HAP-1 (cell line): ENCODE measurements around the gene CAMTA1.

Experiments used
- DNase-seq, 2 experiments: peaks; one replicate each; pipeline ENCODE4 v3.0.0-alpha.2; 2016 to 2020; ENCODE audit warnings: low spot score in 2 of 2
- H3K27me3 ChIP-seq: fragments of 250-450 bp; sonication (Bioruptor Pico); 2 replicates; pipeline ENCODE4 v1.5.1; 2020; ENCODE audit warnings: low read depth, mild to moderate bottlenecking, moderate library complexity
- H3K36me3 ChIP-seq: fragments of 250-450 bp; sonication (Bioruptor Pico); replicated peaks from 2 replicates; pipeline ENCODE4 v1.5.1; 2020; ENCODE audit warnings: mild to moderate bottlenecking
- H3K4me1 ChIP-seq: fragments of 250-450 bp; sonication (Bioruptor Pico); 2 replicates; pipeline ENCODE4 v1.5.1; 2020; ENCODE audit warnings: mild to moderate bottlenecking
- H3K4me3 ChIP-seq: fragments of 250-450 bp; sonication (Bioruptor Pico); 2 replicates; pipeline ENCODE4 v1.5.1; 2020; ENCODE audit warnings: mild to moderate bottlenecking, moderate library complexity
- H3K9me3 ChIP-seq: fragments of 250-450 bp; sonication (Bioruptor Pico); 2 replicates; pipeline ENCODE4 v1.5.1; 2020; ENCODE audit warnings: mild to moderate bottlenecking, moderate library complexity
- in situ Hi-C: fragments of 300-500 bp; cut with MboI; formaldehyde crosslinking; loops from 3 replicates; pipeline ENCODE4 v1.14.3; 2020; ENCODE audit warnings: low sequenced_read_pairs, inconsistent platforms, mixed read lengths

CAMTA1 gene

DNA sequence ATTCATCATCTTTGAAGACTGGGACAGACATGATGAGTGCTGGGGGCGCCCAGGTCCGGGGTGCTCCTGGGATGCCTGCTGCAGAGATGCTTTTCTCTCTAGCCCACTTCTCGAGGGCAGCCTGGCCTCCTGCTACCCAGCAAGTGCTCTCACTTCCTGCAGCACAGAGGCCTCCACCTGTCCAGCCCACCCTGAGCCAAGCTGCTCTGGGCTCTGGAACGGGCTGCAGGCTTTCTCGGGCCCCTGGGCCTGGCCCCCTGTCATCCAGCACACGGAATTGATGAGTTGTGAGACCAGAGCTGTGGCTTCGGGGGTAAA, 516.4 kb downstream of the CAMTA1 start:
- no peak overlapping the region for H3K4me3 ChIP-seq
- no peaks in the 10 kb centered on the region; the same call in 1 of the 2 replicates for H3K27me3 ChIP-seq
- DNase-seq = no peak
- in situ Hi-C loops = no loop called here
- no peaks in the 10 kb centered on the region for H3K4me1 ChIP-seq
- no peaks in the 10 kb centered on the region for H3K36me3 ChIP-seq
- no peaks in the 10 kb centered on the region for H3K9me3 ChIP-seq

DNA sequence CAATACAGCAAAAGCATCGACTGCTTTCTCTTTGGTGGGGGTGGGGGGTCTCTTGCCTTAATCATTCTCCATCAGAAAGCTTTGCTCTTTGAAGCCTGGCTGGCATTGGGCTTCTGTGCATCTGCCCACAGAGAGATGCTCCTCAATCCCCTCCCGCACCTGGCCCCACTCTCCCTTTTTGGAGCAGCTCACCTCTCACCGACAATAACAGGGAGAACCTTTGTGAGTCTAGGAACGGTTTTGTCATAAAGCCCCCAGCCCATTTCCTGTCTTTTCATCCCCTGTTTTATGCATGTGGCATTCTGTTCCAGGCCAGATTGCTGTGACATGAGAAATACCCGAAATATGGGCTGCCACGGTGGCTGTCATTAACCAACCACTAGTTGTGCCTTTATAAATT, 516.9 kb downstream of the CAMTA1 start:
- in situ Hi-C loops = no loop called here
- Histone ChIP-seq H3K27me3 (no peaks in the 10 kb centered on the region; the same call in 1 of the 2 replicates), H3K36me3 (no peaks in the 10 kb centered on the region), H3K9me3 (no peaks in the 10 kb centered on the region), H3K4me1 (no peaks in the 10 kb centered on the region), H3K4me3 (no peak overlapping the region)
- DNase-seq = no peak

DNA sequence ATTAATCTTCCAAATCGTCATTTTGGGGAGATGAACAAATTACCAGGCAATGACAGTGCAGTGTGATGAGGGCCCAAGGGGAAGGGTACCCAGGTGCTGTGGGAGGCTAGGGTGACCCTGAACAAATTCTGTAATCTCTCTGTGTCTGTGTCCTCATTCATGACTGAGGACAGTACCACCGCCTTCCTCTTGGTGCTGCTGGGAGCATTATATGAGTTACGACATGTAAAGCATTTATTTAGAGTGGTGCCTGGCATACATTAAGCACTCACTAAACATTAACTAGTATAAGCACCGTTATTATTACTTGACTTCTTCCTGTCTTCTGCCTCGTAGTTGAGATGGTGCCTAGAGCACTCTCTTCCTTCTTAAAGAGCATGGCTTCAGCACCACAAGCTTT, 517.6 kb downstream of the CAMTA1 start:
- in situ Hi-C loops = no loop called here
- no peaks in the 10 kb centered on the region for H3K36me3 ChIP-seq
- no peak for DNase-seq
- no peak overlapping the region for H3K4me3 ChIP-seq
- no peaks in the 10 kb centered on the region for H3K4me1 ChIP-seq
- H3K9me3 ChIP-seq = no peaks in the 10 kb centered on the region
- no peaks in the 10 kb centered on the region; the same call in 1 of the 2 replicates for H3K27me3 ChIP-seq

DNA sequence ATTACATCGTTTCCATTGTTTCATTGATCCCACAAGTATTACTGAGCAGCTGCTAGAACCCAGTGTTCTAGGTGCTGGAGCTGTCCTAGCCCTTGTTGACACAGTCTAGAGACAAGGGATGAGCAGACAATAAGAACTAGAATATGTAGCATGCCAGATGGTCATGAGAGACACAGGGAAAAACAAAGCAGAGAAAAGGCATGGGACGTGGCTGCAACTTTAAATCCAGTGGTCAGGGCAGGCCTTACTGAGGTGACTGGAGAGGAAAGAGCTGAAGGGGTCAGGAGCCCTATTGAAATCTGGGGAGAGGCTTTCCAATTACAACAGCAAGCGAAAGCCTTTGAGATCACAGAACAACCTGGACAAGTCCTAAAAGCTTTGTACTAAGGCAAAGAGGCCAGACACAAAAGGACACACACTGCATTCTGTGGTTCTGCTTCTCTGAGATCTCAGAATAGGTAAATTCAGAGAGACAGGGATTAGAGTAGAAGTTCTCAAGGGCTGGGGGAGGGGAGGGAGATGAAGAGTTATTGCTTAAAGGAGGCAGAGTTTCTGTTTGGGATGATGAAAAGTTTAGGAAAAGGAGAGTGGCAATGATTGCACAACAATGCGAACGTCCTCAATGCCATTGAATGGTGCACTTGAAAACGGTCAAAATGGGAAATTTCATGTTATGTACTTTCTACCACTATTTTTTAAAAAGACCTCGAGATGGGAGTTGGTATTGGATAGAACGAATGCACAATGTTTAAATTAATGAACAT, 518.5 kb downstream of the CAMTA1 start:
- no peaks in the 10 kb centered on the region for H3K36me3 ChIP-seq
- H3K4me1 ChIP-seq = no peaks in the 10 kb centered on the region
- in situ Hi-C loops = no loop called here
- H3K4me3 ChIP-seq = no peak overlapping the region
- DNase-seq = no peak
- H3K27me3 ChIP-seq = no peaks in the 10 kb centered on the region; the same call in 1 of the 2 replicates
- H3K9me3 ChIP-seq = no peaks in the 10 kb centered on the region

DNA sequence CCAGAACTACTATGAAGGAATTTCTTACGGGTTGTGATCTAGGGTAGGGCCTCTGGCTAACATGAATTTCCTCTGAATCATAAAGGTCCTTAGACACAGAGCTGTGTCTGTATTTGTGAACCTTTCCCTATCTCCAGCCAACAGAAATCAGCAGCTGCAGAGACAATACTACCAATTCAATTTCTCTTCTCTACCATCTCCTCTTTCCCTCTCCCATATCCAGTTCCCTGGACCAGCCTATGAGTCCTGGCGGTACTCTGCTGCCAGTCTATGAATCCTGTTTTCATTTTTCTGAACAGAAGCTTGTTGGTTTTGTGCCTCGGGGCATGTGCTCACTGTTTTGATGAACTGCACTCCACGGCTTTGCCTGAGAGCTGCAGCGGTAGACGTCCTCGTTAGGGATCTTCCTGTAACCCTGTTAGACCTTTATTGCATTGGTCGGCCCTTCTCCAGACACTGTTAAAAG, 527.9 kb downstream of the CAMTA1 start:
- H3K36me3 ChIP-seq = no peaks in the 10 kb centered on the region
- H3K4me1 ChIP-seq = no peaks in the 10 kb centered on the region
- peaks cover 5% of the 10 kb centered on the region; the same call in 1 of the 2 replicates for H3K27me3 ChIP-seq
- no peaks in the 10 kb centered on the region for H3K9me3 ChIP-seq
- in situ Hi-C loops = no loop called here
- H3K4me3 ChIP-seq = no peak overlapping the region
- no peak for DNase-seq

DNA sequence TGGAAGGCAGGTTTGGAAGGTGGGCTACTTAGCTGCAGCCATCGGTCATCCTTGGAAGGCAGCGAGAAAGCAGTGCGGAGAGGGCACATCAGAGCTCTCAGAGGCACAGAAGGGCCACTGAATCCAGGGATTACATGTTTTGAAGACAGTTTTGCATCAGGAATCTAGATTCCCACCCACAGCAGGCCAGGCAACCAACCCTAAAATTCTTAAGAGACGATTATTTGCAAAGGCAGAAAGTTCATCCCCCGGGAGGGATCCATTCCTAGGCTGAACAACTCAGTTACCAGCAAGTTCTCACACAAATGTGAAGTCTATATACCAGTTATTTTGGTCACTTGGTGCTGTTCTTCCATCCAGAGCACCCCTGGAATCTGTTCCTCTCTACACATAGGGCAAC, 528.6 kb downstream of the CAMTA1 start:
- Histone ChIP-seq H3K27me3 (peaks cover 5% of the 10 kb centered on the region; the same call in 1 of the 2 replicates), H3K4me1 (no peaks in the 10 kb centered on the region), H3K9me3 (no peaks in the 10 kb centered on the region), H3K4me3 (no peak overlapping the region), H3K36me3 (no peaks in the 10 kb centered on the region)
- in situ Hi-C loops = no loop called here
- DNase-seq = no peak

DNA sequence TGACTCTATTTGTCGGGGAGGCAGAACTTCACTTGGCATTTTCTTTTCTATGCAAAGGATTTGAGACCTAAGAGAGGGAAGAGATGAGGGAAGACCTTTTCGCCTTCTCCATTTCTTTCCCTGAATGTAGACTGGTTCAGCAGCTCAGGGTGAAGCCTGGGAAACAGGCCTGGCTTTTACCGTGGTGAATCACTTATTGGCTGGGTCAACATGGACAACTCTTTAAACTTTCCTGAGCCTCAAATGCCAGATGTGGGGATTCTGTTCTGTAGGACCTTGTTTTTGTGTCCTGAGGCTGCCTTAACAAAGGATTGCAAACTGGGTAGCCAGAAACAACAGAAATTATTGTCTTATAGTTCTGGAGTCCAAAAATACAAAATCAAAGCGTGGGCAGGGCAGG, 530.1 kb downstream of the CAMTA1 start:
- Histone ChIP-seq H3K9me3 (no peaks in the 10 kb centered on the region), H3K36me3 (no peaks in the 10 kb centered on the region), H3K27me3 (peaks cover 5% of the 10 kb centered on the region; the same call in 1 of the 2 replicates), H3K4me1 (no peaks in the 10 kb centered on the region), H3K4me3 (no peak overlapping the region)
- in situ Hi-C loops = no loop called here
- no peak for DNase-seq

DNA sequence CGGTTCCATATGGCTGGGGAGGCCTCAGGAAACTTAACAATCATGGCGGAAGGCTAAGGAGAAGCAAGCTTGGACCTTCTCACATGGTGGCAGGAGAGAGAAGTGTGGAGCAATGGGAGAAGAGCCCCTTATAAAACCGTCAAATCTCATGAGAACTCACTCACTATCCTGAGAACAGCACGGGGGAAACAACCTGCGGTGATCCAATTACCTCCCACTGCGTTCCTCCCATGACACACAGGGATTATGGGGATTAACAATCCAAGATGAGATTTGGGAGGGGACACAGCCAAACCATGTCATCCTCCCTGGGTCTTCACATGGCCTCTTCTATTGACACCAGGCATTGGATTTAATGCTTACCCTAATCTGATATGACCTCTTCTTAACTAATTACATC, 530.7 kb downstream of the CAMTA1 start:
- no peaks in the 10 kb centered on the region for H3K36me3 ChIP-seq
- H3K27me3 ChIP-seq = peaks cover 5% of the 10 kb centered on the region; the same call in 1 of the 2 replicates
- no peak overlapping the region for H3K4me3 ChIP-seq
- in situ Hi-C loops = no loop called here
- no peak for DNase-seq
- no peaks in the 10 kb centered on the region for H3K4me1 ChIP-seq
- no peaks in the 10 kb centered on the region for H3K9me3 ChIP-seq

DNA sequence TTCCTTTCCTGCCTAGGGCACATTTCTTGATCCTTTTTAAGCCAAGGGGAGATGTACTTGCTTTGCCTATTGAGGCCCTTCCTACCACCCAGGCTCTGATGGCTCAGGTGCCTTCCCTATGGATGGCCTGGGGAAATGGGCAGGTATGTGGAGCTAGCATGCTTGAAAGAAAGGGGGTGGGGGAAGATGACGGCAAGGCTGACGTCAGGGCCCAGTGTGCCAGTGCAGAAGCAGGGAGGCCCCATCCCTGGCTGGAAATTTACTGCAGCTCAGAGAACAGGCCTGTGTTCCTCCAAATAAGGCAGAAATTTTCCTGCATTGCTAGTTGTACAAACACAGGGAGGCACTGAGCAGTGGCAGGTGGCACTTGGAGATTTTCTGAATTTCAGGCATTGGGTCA, 532.6 kb downstream of the CAMTA1 start:
- Histone ChIP-seq H3K4me3 (no peak overlapping the region), H3K4me1 (no peaks in the 10 kb centered on the region), H3K36me3 (no peaks in the 10 kb centered on the region), H3K9me3 (no peaks in the 10 kb centered on the region), H3K27me3 (peaks cover 5% of the 10 kb centered on the region; the same call in 1 of the 2 replicates)
- no peak for DNase-seq
- in situ Hi-C loops = no loop called here

DNA sequence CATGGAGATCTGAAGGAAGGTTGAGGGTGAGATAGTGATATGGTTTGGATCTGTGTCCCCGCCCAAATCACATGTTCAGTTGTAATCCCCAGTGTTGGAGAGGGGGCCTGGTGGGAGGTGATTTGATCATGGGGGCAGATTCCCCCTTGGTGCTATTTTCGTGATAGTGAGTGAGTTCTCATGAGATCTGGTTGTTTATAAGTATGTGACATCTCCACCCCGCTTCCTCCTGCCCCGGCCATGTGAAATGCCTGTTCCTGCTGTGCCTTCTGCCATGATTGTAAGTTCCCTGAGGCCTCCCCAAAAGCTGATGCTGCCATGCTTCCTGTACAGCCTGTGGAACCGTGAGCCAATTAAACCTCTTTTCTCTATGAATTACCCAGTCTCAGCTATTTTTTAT, 533.9 kb downstream of the CAMTA1 start:
- no peak overlapping the region for H3K4me3 ChIP-seq
- DNase-seq = no peak
- in situ Hi-C loops = no loop called here
- no peaks in the 10 kb centered on the region for H3K36me3 ChIP-seq
- H3K27me3 ChIP-seq = no peaks in the 10 kb centered on the region
- no peaks in the 10 kb centered on the region for H3K9me3 ChIP-seq
- no peaks in the 10 kb centered on the region for H3K4me1 ChIP-seq

DNA sequence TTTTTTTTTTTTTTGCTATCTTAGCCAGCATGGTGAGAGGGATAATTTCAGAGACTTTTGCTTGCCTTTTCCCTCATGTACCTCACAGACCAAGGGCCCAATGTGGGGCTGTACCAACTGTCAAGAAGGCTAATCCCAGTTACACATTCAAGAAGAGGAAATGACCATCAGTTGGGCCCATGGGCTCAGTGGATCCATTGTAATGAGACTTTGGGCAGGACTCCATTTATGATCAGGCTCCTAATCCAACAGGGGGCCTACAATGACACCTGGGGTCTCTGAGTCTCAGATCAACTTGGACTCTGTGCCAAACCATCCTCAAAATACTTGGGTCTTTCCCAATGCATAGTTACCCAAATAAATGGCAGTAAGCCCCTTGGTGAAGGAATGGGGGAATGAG, 535.4 kb downstream of the CAMTA1 start:
- in situ Hi-C loops = no loop called here
- H3K36me3 ChIP-seq = no peaks in the 10 kb centered on the region
- DNase-seq = no peak

DNA sequence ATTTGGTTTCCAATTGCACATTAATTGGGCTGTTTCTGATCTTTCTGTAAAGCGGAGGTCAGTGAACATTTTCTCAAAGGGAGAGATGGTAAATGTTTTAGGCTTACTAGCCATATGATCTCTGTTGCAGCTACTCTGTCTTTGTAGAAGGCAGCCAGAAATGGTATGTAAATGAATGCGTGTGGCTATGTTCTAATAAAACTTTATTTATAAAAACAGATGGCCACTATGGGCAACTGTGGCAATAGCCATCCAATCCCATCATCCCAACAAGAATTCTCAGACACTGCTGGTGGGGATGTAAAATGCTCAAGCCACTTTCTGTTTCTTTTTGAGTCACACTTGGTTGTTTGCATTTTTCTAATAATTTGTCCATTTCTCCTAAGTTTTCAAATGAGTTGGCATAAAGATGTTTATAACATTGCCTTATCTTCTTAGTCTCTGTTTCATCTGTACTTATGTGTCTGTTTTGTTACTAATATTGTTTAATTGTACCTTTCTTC, 537.1 kb downstream of the CAMTA1 start:
- in situ Hi-C loops = no loop called here
- H3K27me3 ChIP-seq = no peaks in the 10 kb centered on the region
- no peak for DNase-seq
- no peaks in the 10 kb centered on the region for H3K9me3 ChIP-seq
- H3K4me1 ChIP-seq = no peaks in the 10 kb centered on the region
- H3K36me3 ChIP-seq = no peaks in the 10 kb centered on the region
- no peak overlapping the region for H3K4me3 ChIP-seq

More for the DNA sequence above, 535.4 kb downstream of the CAMTA1 start:
- H3K4me3 ChIP-seq = no peak overlapping the region
- H3K4me1 ChIP-seq = no peaks in the 10 kb centered on the region
- no peaks in the 10 kb centered on the region for H3K9me3 ChIP-seq
- no peaks in the 10 kb centered on the region for H3K27me3 ChIP-seq

DNA sequence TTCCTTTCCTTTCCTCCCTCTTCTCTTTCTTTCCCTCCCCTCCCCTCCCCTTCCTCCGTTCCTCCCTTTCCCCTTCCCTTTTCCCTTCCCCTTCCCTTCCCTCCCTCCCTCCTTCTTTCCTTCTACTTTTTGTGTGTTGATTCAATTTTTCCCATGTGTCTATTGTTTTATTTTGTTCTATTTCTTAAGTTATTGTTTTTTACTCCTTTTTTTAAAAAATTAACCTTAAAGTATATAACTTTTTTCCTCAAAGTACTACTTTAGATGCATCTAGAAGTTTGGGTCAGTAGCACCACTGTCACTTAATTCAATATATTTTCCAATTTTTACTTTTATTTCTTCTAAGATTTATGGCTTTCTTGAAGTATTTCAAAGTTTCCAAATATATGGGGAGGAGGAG, 537.7 kb downstream of the CAMTA1 start:
- in situ Hi-C loops = no loop called here
- H3K9me3 ChIP-seq = no peaks in the 10 kb centered on the region

DNA sequence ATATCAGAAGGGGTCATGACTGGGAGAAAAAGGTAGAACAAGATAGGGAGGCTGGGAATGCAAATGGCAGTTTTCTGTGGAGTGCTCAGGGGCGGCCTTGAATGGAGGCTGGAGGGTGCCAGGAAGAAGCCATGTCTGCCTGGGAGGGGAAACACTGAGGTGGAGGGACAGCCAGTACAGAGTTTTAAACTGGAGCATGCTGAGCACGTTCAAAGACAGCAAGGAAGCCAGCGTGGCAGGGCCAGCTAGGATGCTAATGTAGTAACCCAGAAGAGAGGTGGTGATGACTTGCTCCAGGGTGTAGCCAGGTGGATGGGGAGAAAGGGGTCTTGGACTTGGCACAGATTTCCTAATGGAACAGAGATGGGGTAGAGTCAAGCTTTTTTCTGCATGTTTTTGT, 540.0 kb downstream of the CAMTA1 start:
- H3K27me3 ChIP-seq = 0 out of 2 replicates have a peak, but pooled peaks cover 4% of the 10 kb centered on the region
- no peaks in the 10 kb centered on the region for H3K9me3 ChIP-seq
- H3K36me3 ChIP-seq = no peaks in the 10 kb centered on the region
- DNase-seq = no peak
- no peaks in the 10 kb centered on the region for H3K4me1 ChIP-seq
- no peak overlapping the region for H3K4me3 ChIP-seq
- in situ Hi-C loops = no loop called here

More for the DNA sequence above, 537.7 kb downstream of the CAMTA1 start:
- Histone ChIP-seq H3K4me3 (no peak overlapping the region), H3K27me3 (no peaks in the 10 kb centered on the region), H3K4me1 (no peaks in the 10 kb centered on the region), H3K36me3 (no peaks in the 10 kb centered on the region)
- DNase-seq = no peak
